ENCODE measurements around the gene RSRC1.

Gene RSRC1

GRCh38 chr3:158148218-158148617 lies 38.3 kb downstream of the RSRC1 start:
- no peak for TF ChIP-seq CTCF (IDR thresholded peaks at IDR 0.05; ENCODE audit: insufficient read depth, low read length, poor library complexity, severe bottlenecking)
- TF ChIP-seq EZH2phosphoT487 (conservative IDR thresholded peaks at IDR 0.05; ENCODE audit: low read length) = no peak
- Histone ChIP-seq H3K9me3 (ENCODE audit: insufficient read depth, low read length) (no peaks in the 10 kb centered on the region), H3K36me3 (ENCODE audit: low read length) (peaks cover 8% of the 10 kb centered on the region; the same call in 1 of the 2 replicates), H3F3A (ENCODE audit: insufficient read depth) (no peaks in the 10 kb centered on the region), H3K9ac (ENCODE audit: low read length) (no peak overlapping the region), H2AFZ (ENCODE audit: low read depth, low read length, severe bottlenecking) (no peak overlapping the region), H3K9me2 (replicated peaks; ENCODE audit: insufficient read depth, low read length) (no peaks in the 10 kb centered on the region), H3K27me3 (ENCODE audit: low read length) (no peaks in the 10 kb centered on the region), H3K27ac (ENCODE audit: low read depth, low read length) (no peak overlapping the region), H3K79me2 (ENCODE audit: insufficient read depth, low read length) (peaks cover 53% of the 10 kb centered on the region), H3K4me3 (ENCODE audit: insufficient read depth, low read length, poor library complexity, severe bottlenecking) (no peak overlapping the region), H4K20me1 (ENCODE audit: low read depth, low read length) (no peaks in the 10 kb centered on the region), H3K4me2 (ENCODE audit: low read depth, low read length, poor library complexity, severe bottlenecking) (no peak overlapping the region)

GRCh38 chr3:158152186-158152585 lies 42.3 kb downstream of the RSRC1 start:
- TF ChIP-seq EZH2phosphoT487 (conservative IDR thresholded peaks at IDR 0.05; ENCODE audit: low read length) (no peak), CTCF (IDR thresholded peaks at IDR 0.05; ENCODE audit: insufficient read depth, low read length, poor library complexity, severe bottlenecking) (no peak)
- no peak overlapping the region for H3K9ac ChIP-seq (ENCODE audit: low read length)

GRCh38 chr3:158158969-158159368 lies 49.1 kb downstream of the RSRC1 start:
- no peak overlapping the region for H2AFZ ChIP-seq (ENCODE audit: low read depth, low read length, severe bottlenecking)
- H3K9me2 ChIP-seq (replicated peaks; ENCODE audit: insufficient read depth, low read length) = no peaks in the 10 kb centered on the region
- no peak overlapping the region for H3K27ac ChIP-seq (ENCODE audit: low read depth, low read length)
- no peaks in the 10 kb centered on the region for H3K9me3 ChIP-seq (ENCODE audit: insufficient read depth, low read length)
- H3K36me3 ChIP-seq (ENCODE audit: low read length) = no peaks in the 10 kb centered on the region
- no peaks in the 10 kb centered on the region for H3K27me3 ChIP-seq (ENCODE audit: low read length)
- H3K4me2 ChIP-seq (ENCODE audit: low read depth, low read length, poor library complexity, severe bottlenecking) = no peak overlapping the region
- H4K20me1 ChIP-seq (ENCODE audit: low read depth, low read length) = no peaks in the 10 kb centered on the region; the same call in 1 of the 2 replicates
- no peak overlapping the region for H3K4me3 ChIP-seq (ENCODE audit: insufficient read depth, low read length, poor library complexity, severe bottlenecking)
- H3K9ac ChIP-seq (ENCODE audit: low read length) = no peak overlapping the region
- TF ChIP-seq EZH2phosphoT487 (conservative IDR thresholded peaks at IDR 0.05; ENCODE audit: low read length) = no peak
- TF ChIP-seq CTCF (IDR thresholded peaks at IDR 0.05; ENCODE audit: insufficient read depth, low read length, poor library complexity, severe bottlenecking) = no peak
- H3K79me2 ChIP-seq (ENCODE audit: insufficient read depth, low read length) = peaks cover 18% of the 10 kb centered on the region
- no peaks in the 10 kb centered on the region for H3F3A ChIP-seq (ENCODE audit: insufficient read depth)

More at GRCh38 chr3:158152186-158152585, 42.3 kb downstream of the RSRC1 start:
- no peaks in the 10 kb centered on the region for H3K27me3 ChIP-seq (ENCODE audit: low read length)
- peaks cover 48% of the 10 kb centered on the region for H3K79me2 ChIP-seq (ENCODE audit: insufficient read depth, low read length)
- no peaks in the 10 kb centered on the region for H3F3A ChIP-seq (ENCODE audit: insufficient read depth)
- no peaks in the 10 kb centered on the region for H3K9me3 ChIP-seq (ENCODE audit: insufficient read depth, low read length)
- peaks cover 3% of the 10 kb centered on the region; the same call in 1 of the 2 replicates for H3K36me3 ChIP-seq (ENCODE audit: low read length)
- no peaks in the 10 kb centered on the region for H3K9me2 ChIP-seq (replicated peaks; ENCODE audit: insufficient read depth, low read length)
- H3K4me3 ChIP-seq (ENCODE audit: insufficient read depth, low read length, poor library complexity, severe bottlenecking) = no peak overlapping the region
- no peak overlapping the region for H3K4me2 ChIP-seq (ENCODE audit: low read depth, low read length, poor library complexity, severe bottlenecking)
- no peak overlapping the region for H3K27ac ChIP-seq (ENCODE audit: low read depth, low read length)
- H2AFZ ChIP-seq (ENCODE audit: low read depth, low read length, severe bottlenecking) = no peak overlapping the region
- H4K20me1 ChIP-seq (ENCODE audit: low read depth, low read length) = no peaks in the 10 kb centered on the region

All from SU-DHL-6 (cell line).